CD4-positive, alpha-beta memory T cell (primary cell): ENCODE measurements around the gene ZNF562. TPM values are rescaled to one million over a fixed set of nuclear protein-coding genes. Genes with fewer than 3 reads are reported as not detected.

ENCODE experiments used
- CTCF ChIA-PET: fragments of 350-600 bp; sonication (Branson Sonifier 250); formaldehyde crosslinking; loops from one replicate; lab custom pipeline; 2021; ENCODE audit warnings: inconsistent platforms; ENCODE audit not compliant: partially characterized antibody; lab: Charles Lee
- POLR2A ChIA-PET: fragments of 350-600 bp; sonication (Branson Sonifier 250); formaldehyde crosslinking; loops from one replicate; lab custom pipeline; 2021; ENCODE audit not compliant: partially characterized antibody; lab: Charles Lee
- DNase-seq, 5 donors: peaks; one replicate each; pipeline versions ENCODE4 v3.0.0 to v3.0.0-alpha.2; 2020 to 2022; ENCODE audit warnings: mixed read lengths in 1 of 5
- H3K27ac ChIP-seq: one replicate; pipeline ENCODE4 v1.7.0; 2013; ENCODE audit warnings: low read depth, low read length
- H3K27me3 ChIP-seq: 2 replicates; pipeline ENCODE4 v1.7.0; 2013; ENCODE audit warnings: mild to moderate bottlenecking, low read length, moderate library complexity; ENCODE audit not compliant: insufficient read depth
- H3K36me3 ChIP-seq: 2 replicates; pipeline ENCODE4 v1.7.0; 2013; ENCODE audit warnings: mild to moderate bottlenecking, low read length, moderate library complexity; ENCODE audit not compliant: insufficient read depth
- H3K4me1 ChIP-seq: 2 replicates; pipeline ENCODE4 v1.7.0; 2013; ENCODE audit warnings: mild to moderate bottlenecking, low read length, moderate library complexity; ENCODE audit not compliant: insufficient read depth
- H3K4me3 ChIP-seq, 2 donors: one replicate each; pipeline ENCODE4 v1.7.0; 2013; ENCODE audit warnings: low read length in 2 of 2, mild to moderate bottlenecking in 1 of 2
- H3K9me3 ChIP-seq, 2 donors: one replicate each; pipeline ENCODE4 v1.7.0; 2013; ENCODE audit warnings: low read length in 2 of 2, control low read depth in 1 of 2; ENCODE audit not compliant: control insufficient read depth in 1 of 2
- H3K27ac Mint-ChIP-seq, 7 donors: one replicate each; pipeline ENCODE4 v1.8.0; 2020 to 2021; ENCODE audit warnings: mixed read lengths in 7 of 7, mild to moderate bottlenecking in 6 of 7, inconsistent platforms in 3 of 7, moderate library complexity in 3 of 7
- H3K27me3 Mint-ChIP-seq, 2 donors: one replicate each; pipeline ENCODE4 v1.8.0; 2020 to 2021; ENCODE audit warnings: mixed read lengths in 2 of 2
- H3K36me3 Mint-ChIP-seq, 2 donors: one replicate each; pipeline ENCODE4 v1.8.0; 2020 to 2021; ENCODE audit warnings: mixed read lengths in 2 of 2, inconsistent platforms in 1 of 2, mild to moderate bottlenecking in 1 of 2
- H3K4me1 Mint-ChIP-seq, 4 donors: one replicate each; pipeline ENCODE4 v1.8.0; 2020 to 2021; ENCODE audit warnings: mixed read lengths in 4 of 4, mild to moderate bottlenecking in 1 of 4
- H3K4me3 Mint-ChIP-seq, 8 donors: one replicate each; pipeline ENCODE4 v1.8.0; 2020 to 2021; ENCODE audit warnings: mixed read lengths in 8 of 8, mild to moderate bottlenecking in 7 of 8, moderate library complexity in 6 of 8, inconsistent platforms in 3 of 8
- H3K9me3 Mint-ChIP-seq, 8 donors: one replicate each; pipeline ENCODE4 v1.8.0; 2020 to 2021; ENCODE audit warnings: mixed read lengths in 8 of 8, mild to moderate bottlenecking in 5 of 8, inconsistent platforms in 3 of 8, moderate library complexity in 1 of 8
- intact Hi-C: fragments of 100-400 bp; cut with micrococcal nuclease; formaldehyde crosslinking; loops from one replicate; pipeline ENCODE4 v1.15.1; 2023
- polyA plus RNA-seq, 2 donors: library from polyadenylated mRNA; unstranded; fragments of 300-500 nt; fragmentation: Illumina TruSeq; gene quantifications; one replicate each; pipeline ENCODE4 v1.2.3, GENCODE V29; 2021
- total RNA-seq, 2 experiments: library from RNA; stranded (reverse); gene quantifications; one replicate each; pipeline ENCODE4 v1.2.3, GENCODE V29; 2021

ZNF562 gene
- total and polyA plus RNA-seq, 4 experiments from 2014 or later = 1.2 to 23.2 (median 12.5) TPM

DNA sequence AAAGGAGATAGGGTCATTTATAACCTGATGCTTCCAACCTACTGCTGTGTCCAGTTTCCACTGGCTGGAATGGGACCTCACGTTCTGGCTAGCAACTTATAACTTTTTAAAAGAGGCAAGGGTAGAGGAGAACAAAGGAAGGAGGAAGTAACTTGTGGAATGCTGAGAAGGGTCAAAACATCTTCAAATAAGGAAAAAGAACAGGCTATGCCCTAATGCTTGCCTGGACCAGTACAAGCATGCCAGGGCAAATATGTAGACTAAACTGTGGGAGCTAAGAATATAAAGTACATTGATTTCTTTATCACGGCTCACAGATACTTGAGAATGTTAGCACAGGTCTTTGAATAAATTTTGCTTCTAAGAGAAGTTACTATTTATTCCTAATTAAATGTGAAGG lies 52.4 kb downstream of the ZNF562 start:
- Mint-ChIP-seq H3K9me3 (peaks cover 0 to 10% (median 5%) of the 10 kb centered on the region in 8 donors), H3K4me1 (peaks cover 16 to 29% (median 23%) of the 10 kb centered on the region in 4 donors), H3K4me3 (peak overlapping the region in 6 of 8 donors; percentile 34 to 73 (median 52)), H3K27ac (peak overlapping the region; percentile 52 to 100 (median 77)), H3K27me3 (peaks cover 0 to 3% of the 10 kb centered on the region in 2 donors), H3K36me3 (peaks cover 16 to 35% of the 10 kb centered on the region in 2 donors)
- intact Hi-C loops = no loop called here
- ChIA-PET POLR2A (interaction anchor here (0.7 to 1.2 kb wide), 3 partner anchors 146 to 299 kb away, joined by 3 to 4 read pairs (median 4); partner anchors contain the start of genes ZNF559 and ZNF846), CTCF (interaction anchor here (1.0 to 1.2 kb wide), 3 partner anchors 46 to 171 kb away, joined by 3 read pairs; partner anchors contain the start of gene ZNF846)
- DNase-seq = no peak
- Histone ChIP-seq H3K36me3 (peaks cover 8% of the 10 kb centered on the region), H3K9me3 (no peaks in the 10 kb centered on the region), H3K27me3 (no peaks in the 10 kb centered on the region), H3K4me1 (peaks cover 21% of the 10 kb centered on the region), H3K27ac (no peak overlapping the region), H3K4me3 (no peak overlapping the region)

DNA sequence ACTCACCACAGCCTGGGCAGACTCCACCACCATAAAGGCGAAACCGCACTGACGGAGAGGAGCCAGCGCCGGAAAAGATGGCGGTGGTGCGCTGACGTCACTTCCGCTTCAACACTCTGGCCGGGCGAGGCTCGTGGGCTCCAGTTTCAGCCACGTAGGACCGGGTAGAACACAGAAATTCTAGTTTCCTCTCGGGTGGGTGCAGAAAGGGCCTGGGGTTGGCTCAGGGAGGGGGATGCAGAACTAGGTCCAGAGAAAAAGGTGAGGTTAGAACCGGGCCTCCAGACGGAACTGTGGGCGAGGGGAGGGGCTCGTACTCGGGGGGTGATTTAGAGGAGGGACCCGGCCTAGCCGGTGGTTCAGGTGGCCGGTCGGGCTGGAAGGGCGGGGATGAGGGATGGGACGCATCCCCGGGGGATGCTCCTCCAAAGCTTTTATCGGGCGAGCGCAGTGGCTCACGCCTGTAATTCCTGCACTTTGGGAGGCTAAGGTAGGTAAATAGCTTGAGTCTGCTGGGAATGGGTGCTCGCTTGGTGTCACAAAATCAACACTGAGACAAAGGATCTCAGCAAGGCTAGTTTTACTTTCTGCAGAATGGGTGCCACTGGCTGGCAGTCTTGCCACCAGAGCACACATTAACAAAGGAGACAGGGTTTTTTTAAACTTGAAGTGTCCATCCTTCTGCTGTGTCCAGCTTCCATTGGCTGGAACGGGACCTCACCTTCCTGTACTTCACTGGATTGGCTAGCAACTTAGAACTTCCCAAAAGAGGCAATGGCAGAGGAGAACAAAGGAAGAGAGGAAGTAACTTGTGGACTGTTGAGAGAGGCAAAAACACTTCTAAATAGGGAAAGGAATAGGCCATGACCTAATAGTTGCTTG lies 53.5 kb downstream of the ZNF562 start, which contains the start of gene ZNF561:
TSS of gene ZNF561 (minus strand) at position 77 of the 882 bp plus-strand sequence. CDS start 1,776 bp downstream, outside the sequence.
- ChIA-PET POLR2A (interaction anchor here (0.6 to 3.2 kb wide), 9 partner anchors 15 to 761 kb away, joined by 3 to 36 read pairs (median 4); partner anchors contain the start of genes UBL5, ZNF266, ZNF559 and ZNF846), CTCF (interaction anchor here (0.6 to 1.3 kb wide), 2 partner anchors 34 to 164 kb away, joined by 3 read pairs; no protein-coding TSS in a partner anchor)
- Histone ChIP-seq H3K9me3 (no peaks in the 10 kb centered on the region), H3K4me3 (peak within 1 kb of the TSS; percentile 87 to 94), H3K27me3 (no peaks in the 10 kb centered on the region), H3K4me1 (peaks cover 21% of the 10 kb centered on the region), H3K27ac (peak within 1 kb of the TSS; percentile 88), H3K36me3 (peaks cover 17% of the 10 kb centered on the region)
- Mint-ChIP-seq H3K4me3 (peak within 1 kb of the TSS; percentile 96 to 100 (median 99)), H3K4me1 (peaks cover 16 to 29% (median 22%) of the 10 kb centered on the region in 4 donors), H3K9me3 (peaks cover 0 to 10% (median 5%) of the 10 kb centered on the region in 8 donors), H3K36me3 (peaks cover 22 to 44% of the 10 kb centered on the region in 2 donors), H3K27ac (peak within 1 kb of the TSS; percentile 100), H3K27me3 (peaks cover 0 to 3% of the 10 kb centered on the region in 2 donors)
- intact Hi-C loops = loop anchor here (1.0 to 2.0 kb wide), 7 partner anchors 37 to 481 kb away; partner anchors contain the start of genes ZNF121, ZNF317, ZNF562 and ZNF846
- peak; percentile 89 to 92 (median 90) for DNase-seq

DNA sequence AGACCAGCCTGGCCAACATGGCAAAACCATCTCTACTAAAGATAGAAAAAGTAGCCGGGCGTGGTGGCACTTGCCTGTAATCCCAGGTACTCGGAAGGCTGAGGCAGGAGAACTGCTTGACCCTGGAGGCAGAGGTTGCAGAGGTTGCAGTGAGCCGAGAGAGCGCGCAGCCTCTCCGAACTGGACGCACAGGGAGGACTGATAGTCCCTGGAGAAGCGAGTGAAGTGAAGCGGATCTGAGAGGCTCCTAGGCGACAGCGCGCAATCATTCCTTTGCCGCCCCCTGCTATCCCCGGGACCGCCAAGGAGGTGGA lies 54.1 kb downstream of the ZNF562 start:
- intact Hi-C loops = loop anchor here (1.0 to 2.0 kb wide), 7 partner anchors 36 to 480 kb away; partner anchors contain the start of genes ZNF121, ZNF317, ZNF562 and ZNF846
- Mint-ChIP-seq H3K4me1 (peaks cover 14 to 26% (median 20%) of the 10 kb centered on the region in 4 donors), H3K36me3 (peaks cover 24 to 45% of the 10 kb centered on the region in 2 donors), H3K27me3 (peaks cover 0 to 3% of the 10 kb centered on the region in 2 donors), H3K4me3 (peak overlapping the region; percentile 96 to 100 (median 99)), H3K27ac (peak overlapping the region; percentile 100), H3K9me3 (peaks cover 0 to 10% (median 5%) of the 10 kb centered on the region in 8 donors)
- peaks cover 21% of the 10 kb centered on the region for H3K4me1 ChIP-seq
- peak overlapping the region; percentile 88 for H3K27ac ChIP-seq
- CTCF ChIA-PET = interaction anchor here (1.3 kb wide), 2 partner anchors 34 kb away, joined by 3 read pairs; no protein-coding TSS in a partner anchor
- DNase-seq = no peak
- peak overlapping the region; percentile 87 to 94 for H3K4me3 ChIP-seq
- POLR2A ChIA-PET = interaction anchor here (3.2 kb wide), 1 partner anchor 148 kb away, joined by 36 read pairs; the partner anchor contains the start of gene ZNF846
- H3K27me3 ChIP-seq = no peaks in the 10 kb centered on the region
- peaks cover 23% of the 10 kb centered on the region for H3K36me3 ChIP-seq
- H3K9me3 ChIP-seq = no peaks in the 10 kb centered on the region

DNA sequence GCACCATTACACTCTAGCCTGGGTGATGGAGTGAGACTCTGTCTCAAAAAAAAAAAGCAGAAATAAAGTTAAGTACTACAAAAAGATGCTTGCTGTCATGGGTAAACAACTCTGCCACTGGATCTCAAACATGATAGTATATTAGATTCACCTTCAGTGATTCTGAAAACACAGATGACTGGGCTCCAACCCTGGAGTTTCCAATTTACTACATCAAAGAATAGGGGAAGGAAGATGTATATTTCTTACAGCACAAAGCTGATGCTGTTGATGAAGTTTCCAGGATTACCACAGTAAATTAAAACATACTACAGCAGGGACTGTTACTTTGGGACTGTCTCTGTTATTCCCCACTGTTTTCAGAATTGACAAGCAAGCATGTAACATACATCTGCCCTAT lies 59.1 kb downstream of the ZNF562 start:
- Mint-ChIP-seq H3K27ac (no peak overlapping the region), H3K9me3 (peaks cover 0 to 28% (median 20%) of the 10 kb centered on the region in 8 donors), H3K36me3 (peaks cover 69 to 70% of the 10 kb centered on the region in 2 donors), H3K4me3 (no peak overlapping the region), H3K4me1 (peaks cover 3 to 12% (median 7%) of the 10 kb centered on the region in 4 donors), H3K27me3 (no peaks in the 10 kb centered on the region)
- intact Hi-C loops = no loop called here
- no peaks in the 10 kb centered on the region for H3K27me3 ChIP-seq
- CTCF ChIA-PET = interaction anchor here (1.6 kb wide), 1 partner anchor 10 kb away, joined by 9 read pairs; no protein-coding TSS in a partner anchor
- POLR2A ChIA-PET = interaction anchor here (0.7 kb wide), 1 partner anchor 32 kb away, joined by 3 read pairs; no protein-coding TSS in a partner anchor
- H3K4me1 ChIP-seq = peaks cover 16% of the 10 kb centered on the region
- H3K4me3 ChIP-seq = no peak overlapping the region
- DNase-seq = no peak
- no peak overlapping the region for H3K27ac ChIP-seq
- H3K36me3 ChIP-seq = peaks cover 69% of the 10 kb centered on the region
- peaks cover 0 to 7% of the 10 kb centered on the region in 2 donors for H3K9me3 ChIP-seq

DNA sequence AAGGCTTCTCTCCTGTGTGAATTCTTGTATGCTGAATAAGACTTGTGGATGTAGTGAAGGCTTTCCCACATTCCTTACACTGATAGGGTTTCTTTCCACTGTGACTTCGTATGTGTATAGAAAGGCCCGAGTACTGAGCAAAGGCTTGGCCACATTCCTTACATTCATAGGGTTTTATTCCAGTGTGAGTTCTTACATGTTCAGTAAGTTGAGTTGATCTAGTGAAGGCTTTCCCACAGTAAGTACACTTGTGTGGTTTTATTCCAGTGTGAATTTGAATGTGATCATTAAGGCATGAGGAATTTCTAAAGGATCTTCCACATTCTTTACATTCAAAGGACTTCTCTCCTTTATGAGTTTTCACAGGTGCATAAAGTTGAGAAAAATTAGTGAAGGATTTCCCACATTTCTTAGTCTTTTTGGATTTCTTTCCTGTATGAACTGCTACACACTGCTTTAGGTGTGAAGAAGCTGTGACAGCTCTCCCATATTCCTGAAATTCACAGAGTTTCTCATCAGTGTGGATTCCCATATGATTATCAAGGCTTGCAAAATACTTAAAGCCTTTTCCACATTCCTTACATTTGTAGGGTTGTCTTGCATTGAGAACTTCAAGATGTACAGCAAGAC lies 64.3 kb downstream of the ZNF562 start:
- Mint-ChIP-seq H3K9me3 (peaks cover 4 to 74% (median 57%) of the 10 kb centered on the region in 8 donors), H3K36me3 (peaks cover 65 to 73% of the 10 kb centered on the region in 2 donors), H3K4me1 (no peaks in the 10 kb centered on the region), H3K4me3 (no peak overlapping the region), H3K27ac (no peak overlapping the region), H3K27me3 (no peaks in the 10 kb centered on the region)
- H3K4me1 ChIP-seq = no peaks in the 10 kb centered on the region
- H3K27me3 ChIP-seq = no peaks in the 10 kb centered on the region
- ChIA-PET CTCF (interaction anchor here (1.1 kb wide), 2 partner anchors 9 to 185 kb away, joined by 3 read pairs; no protein-coding TSS in a partner anchor), POLR2A (no interaction called here)
- no peak for DNase-seq
- H3K4me3 ChIP-seq = no peak overlapping the region
- peaks cover 54% of the 10 kb centered on the region for H3K36me3 ChIP-seq
- peaks cover 5 to 37% of the 10 kb centered on the region in 2 donors for H3K9me3 ChIP-seq
- no peak overlapping the region for H3K27ac ChIP-seq
- intact Hi-C loops = no loop called here

DNA sequence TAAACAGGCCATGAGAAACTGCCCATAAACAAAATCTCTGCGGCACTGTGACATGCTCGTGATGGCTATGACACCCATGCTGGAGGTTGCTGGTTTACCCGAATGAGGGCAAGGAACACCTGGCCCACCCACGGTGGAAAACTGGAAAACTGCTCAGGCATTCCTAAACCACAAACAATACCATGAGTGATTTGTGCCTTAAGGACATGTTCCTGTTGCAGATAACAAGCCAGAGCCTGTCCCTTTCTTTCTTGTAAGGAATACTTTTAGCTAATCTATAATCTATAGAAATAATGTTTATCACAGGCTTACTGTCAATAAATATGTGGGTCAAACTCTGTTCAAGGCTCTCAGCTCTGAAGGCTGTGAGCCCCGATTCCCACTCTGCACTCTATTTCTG lies 66.0 kb downstream of the ZNF562 start:
- intact Hi-C loops = no loop called here
- no peak for DNase-seq
- H3K9me3 Mint-ChIP-seq = peaks cover 4 to 87% (median 62%) of the 10 kb centered on the region in 8 donors
- peaks cover 56 to 63% of the 10 kb centered on the region in 2 donors for H3K36me3 Mint-ChIP-seq
- Histone ChIP-seq H3K4me1 (no peaks in the 10 kb centered on the region), H3K27ac (no peak overlapping the region), H3K4me3 (no peak overlapping the region), H3K27me3 (no peaks in the 10 kb centered on the region), H3K36me3 (peaks cover 39% of the 10 kb centered on the region), H3K9me3 (peaks cover 5 to 37% of the 10 kb centered on the region in 2 donors)
- H3K4me3 Mint-ChIP-seq = no peak overlapping the region
- no peaks in the 10 kb centered on the region for H3K27me3 Mint-ChIP-seq
- CTCF ChIA-PET = no interaction called here
- H3K4me1 Mint-ChIP-seq = no peaks in the 10 kb centered on the region
- POLR2A ChIA-PET = no interaction called here
- H3K27ac Mint-ChIP-seq = no peak overlapping the region
